H9 (cell line): ENCODE data around the gene PTPRN2. TPM values are rescaled to one million over a fixed set of nuclear protein-coding genes. Genes with fewer than 3 reads are reported as not detected.

Experiments
- DNase-seq: peaks from one replicate; pipeline ENCODE4 v3.0.0-alpha.2; 2017
- H2AFZ ChIP-seq: one replicate; pipeline ENCODE4 v1.6.1; 2013; ENCODE audit warnings: mild to moderate bottlenecking, low read length, control low read depth, moderate library complexity
- H2AK5ac ChIP-seq: 2 replicates; pipeline ENCODE4 v1.6.1; 2013; ENCODE audit warnings: low read length, control low read depth, mixed read lengths; ENCODE audit not compliant: insufficient read length
- H2BK120ac ChIP-seq: one replicate; pipeline ENCODE4 v1.6.1; 2013; ENCODE audit warnings: low read depth, mild to moderate bottlenecking, low read length, control low read depth, inconsistent platforms; ENCODE audit not compliant: poor library complexity, severe bottlenecking
- H2BK12ac ChIP-seq: 2 replicates; pipeline ENCODE4 v1.6.1; 2013; ENCODE audit warnings: low read length, control low read depth, mixed read lengths, low read depth; ENCODE audit not compliant: insufficient read length
- H2BK15ac ChIP-seq: 2 replicates; pipeline ENCODE4 v1.6.1; 2013; ENCODE audit warnings: low read depth, low read length, control low read depth
- H2BK20ac ChIP-seq: one replicate; pipeline ENCODE4 v1.6.1; 2013; ENCODE audit warnings: low read depth, mild to moderate bottlenecking, low read length, control low read depth, inconsistent platforms; ENCODE audit not compliant: poor library complexity, severe bottlenecking
- H2BK5ac ChIP-seq: 2 replicates; pipeline ENCODE4 v1.6.1; 2013; ENCODE audit warnings: low read length, control low read depth, mixed read lengths; ENCODE audit not compliant: insufficient read length
- H3K14ac ChIP-seq: 2 replicates; pipeline ENCODE4 v1.6.1; 2013; ENCODE audit warnings: low read length, control low read depth; ENCODE audit not compliant: insufficient read depth
- H3K18ac ChIP-seq: 2 replicates; pipeline ENCODE4 v1.6.1; 2013; ENCODE audit warnings: low read depth, mild to moderate bottlenecking, mixed read lengths, low read length, control low read depth; ENCODE audit not compliant: insufficient read length
- H3K23ac ChIP-seq: 2 replicates; pipeline ENCODE4 v1.6.1; 2013; ENCODE audit warnings: low read length, control low read depth, mixed read lengths, low read depth; ENCODE audit not compliant: insufficient read length
- H3K23me2 ChIP-seq: 2 replicates; pipeline ENCODE4 v1.6.1; 2013; ENCODE audit warnings: low read depth, mild to moderate bottlenecking, mixed read lengths, low read length, control low read depth; ENCODE audit not compliant: insufficient read length, poor library complexity, severe bottlenecking
- H3K27ac ChIP-seq: 2 replicates; pipeline ENCODE4 v1.5.1; 2013; ENCODE audit warnings: low read length, control low read depth, mixed read lengths, low read depth; ENCODE audit not compliant: insufficient read length
- H3K27me3 ChIP-seq: 2 replicates; pipeline ENCODE4 v1.6.1; 2013; ENCODE audit warnings: low read length, control low read depth, inconsistent platforms; ENCODE audit not compliant: insufficient read depth
- H3K4ac ChIP-seq: 2 replicates; pipeline ENCODE4 v1.6.1; 2013; ENCODE audit warnings: low read depth, mild to moderate bottlenecking, control low read depth, inconsistent platforms, low read length, moderate library complexity
- H3K4me1 ChIP-seq: 2 replicates; pipeline ENCODE4 v1.6.1; 2013; ENCODE audit warnings: low read length, control low read depth, inconsistent platforms; ENCODE audit not compliant: insufficient read depth
- H3K4me2 ChIP-seq: 2 replicates; pipeline ENCODE4 v1.6.1; 2013; ENCODE audit warnings: low read length, control low read depth, mixed read lengths; ENCODE audit not compliant: insufficient read length, insufficient read depth
- H3K56ac ChIP-seq: 2 replicates; pipeline ENCODE4 v1.6.1; 2013; ENCODE audit warnings: low read depth, mild to moderate bottlenecking, mixed read lengths, low read length, control low read depth; ENCODE audit not compliant: insufficient read length
- H3K79me1 ChIP-seq: 2 replicates; pipeline ENCODE4 v1.6.1; 2013; ENCODE audit warnings: low read depth, mild to moderate bottlenecking, moderate library complexity, low read length, control low read depth, inconsistent platforms; ENCODE audit not compliant: insufficient read depth, poor library complexity, severe bottlenecking
- H3K79me2 ChIP-seq: 2 replicates; pipeline ENCODE4 v1.6.1; 2013; ENCODE audit warnings: low read length, control low read depth, inconsistent platforms; ENCODE audit not compliant: insufficient read depth
- H3K9ac ChIP-seq: 2 replicates; pipeline ENCODE4 v1.6.1; 2013; ENCODE audit warnings: low read length, control low read depth, mixed read lengths; ENCODE audit not compliant: insufficient read length; ENCODE audit errors: extremely low read depth
- H3K9me3 ChIP-seq: one replicate; pipeline ENCODE4 v1.6.1; 2013; ENCODE audit warnings: low read depth, low read length, inconsistent platforms; ENCODE audit not compliant: control insufficient read depth
- H3T11ph ChIP-seq: one replicate; pipeline ENCODE4 v1.6.1; 2013; ENCODE audit warnings: mild to moderate bottlenecking, low read length, control low read depth, inconsistent platforms
- H4K20me1 ChIP-seq: one replicate; pipeline ENCODE4 v1.6.1; 2013; ENCODE audit not compliant: control insufficient read depth, insufficient read length, insufficient read depth
- H4K5ac ChIP-seq: 2 replicates; pipeline ENCODE4 v1.6.1; 2013; ENCODE audit warnings: low read depth, mild to moderate bottlenecking, mixed read lengths, low read length, control low read depth; ENCODE audit not compliant: insufficient read length
- H4K8ac ChIP-seq: replicated peaks from 2 replicates; pipeline ENCODE4 v1.6.1; 2013; ENCODE audit warnings: low read length, control low read depth, mixed read lengths, low read depth; ENCODE audit not compliant: insufficient read length
- H4K91ac ChIP-seq: 2 replicates; pipeline ENCODE4 v1.6.1; 2013; ENCODE audit warnings: low read depth, mild to moderate bottlenecking, moderate library complexity, mixed read lengths, low read length, control low read depth; ENCODE audit not compliant: insufficient read length
- H3K27ac Mint-ChIP-seq, 3 experiments: 2 replicates in 2 of 3; 3 replicates in 1 of 3; pipeline ENCODE4 v1.8.0; 2020 to 2021; ENCODE audit warnings: mixed read lengths in 3 of 3, mild to moderate bottlenecking in 1 of 3, moderate library complexity in 1 of 3
- H3K27me3 Mint-ChIP-seq: 2 replicates; pipeline ENCODE4 v1.8.0; 2021; ENCODE audit warnings: low read depth, mild to moderate bottlenecking, moderate library complexity, mixed read lengths
- H3K36me3 Mint-ChIP-seq, 3 experiments: 2 replicates in 2 of 3; 3 replicates in 1 of 3; pipeline ENCODE4 v1.8.0; 2020 to 2021; ENCODE audit warnings: low read depth in 3 of 3, mixed read lengths in 3 of 3; ENCODE audit not compliant: insufficient read depth in 1 of 3
- H3K4me1 Mint-ChIP-seq, 2 experiments: 2 replicates each; pipeline ENCODE4 v1.8.0; 2020; ENCODE audit warnings: mixed read lengths in 2 of 2
- H3K4me3 Mint-ChIP-seq, 2 experiments: 2 replicates in 1 of 2; 3 replicates in 1 of 2; pipeline ENCODE4 v1.8.0; 2020 to 2021; ENCODE audit warnings: mild to moderate bottlenecking in 2 of 2, mixed read lengths in 2 of 2, moderate library complexity in 1 of 2
- H3K9me3 Mint-ChIP-seq, 2 experiments: 2 replicates in 1 of 2; 3 replicates in 1 of 2; pipeline ENCODE4 v1.8.0; 2020; ENCODE audit warnings: mild to moderate bottlenecking in 2 of 2, mixed read lengths in 2 of 2, moderate library complexity in 1 of 2
- CTCF ChIP-seq: fragments of 200-600 bp; sonication (generic); conservative IDR thresholded peaks from 3 replicates; pipeline ENCODE4 v1.8.0; 2021; ENCODE audit warnings: antibody characterized with exemption, mild to moderate bottlenecking
- WGBS: extraction: QIAGEN DNeasy Blood & Tissue Kit; methylation state at CpG from one replicate; pipeline ENCODE4 v1.1.7; 2013; ENCODE audit warnings: missing lambda C conversion rate, low lambda C conversion rate, mixed read lengths; ENCODE audit not compliant: insufficient read length; ENCODE audit errors: extremely low coverage; 5-methylcytosine and 5-hydroxymethylcytosine counted together
- total RNA-seq: library from RNA; stranded (reverse); gene quantifications from 2 replicates; pipeline ENCODE4 v1.2.1, GENCODE V29; 2021

PTPRN2 gene
- total RNA-seq, 1 experiment from 2014 or later = 5.2 TPM

GRCh38 chr7:157587051-157587804, 1000.4 kb downstream of the PTPRN2 start:
- Histone ChIP-seq H2AK5ac (no peak overlapping the region), H2BK15ac (no peak overlapping the region), H3K18ac (no peak overlapping the region), H3K4me2 (no peak overlapping the region), H4K8ac (no peak overlapping the region), H2BK5ac (no peak overlapping the region), H4K5ac (no peak overlapping the region), H3K9me3 (no peaks in the 10 kb centered on the region), H3K56ac (no peak overlapping the region), H3K23me2 (no peaks in the 10 kb centered on the region), H3K9ac (no peak overlapping the region), H4K20me1 (no peaks in the 10 kb centered on the region), H3K79me1 (no peaks in the 10 kb centered on the region), H3K27ac (no peak overlapping the region), H4K91ac (no peak overlapping the region), H2BK120ac (no peak overlapping the region), H3K4ac (no peak overlapping the region), H3K23ac (no peak overlapping the region), H3K27me3 (peaks cover 35% of the 10 kb centered on the region), H3K4me1 (no peaks in the 10 kb centered on the region), H3T11ph (no peak overlapping the region), H2BK20ac (no peak overlapping the region), H3K14ac (no peak overlapping the region; the same call in 1 of the 2 replicates), H3K79me2 (no peaks in the 10 kb centered on the region), H2BK12ac (no peak overlapping the region), H2AFZ (no peak overlapping the region)
- no peak overlapping the region for H3K27ac Mint-ChIP-seq
- peaks cover 6 to 9% of the 10 kb centered on the region in 2 experiments for H3K4me1 Mint-ChIP-seq
- peaks cover 99% of the 10 kb centered on the region for H3K27me3 Mint-ChIP-seq
- no peak for DNase-seq
- no CpG with 5 or more reads among the region's 12 CpGs for WGBS
- H3K4me3 Mint-ChIP-seq = no peak overlapping the region
- H3K9me3 Mint-ChIP-seq = peaks cover 0 to 2% of the 10 kb centered on the region in 2 experiments; a peak in 4 of 5 replicates
- peaks cover under 1 to 3% (median 2%) of the 10 kb centered on the region in 3 experiments; a peak in 5 of 7 replicates for H3K36me3 Mint-ChIP-seq
- TF ChIP-seq CTCF = no peak
